GM19239 (cell line): ENCODE measurements around the gene MAS1L.
"Not testable (repeated sequence)": the region's sequence is repeated elsewhere in the genome, so short reads cannot be mapped to it uniquely, and the experiment has no call there.

Experiments used
- DNase-seq: peaks from one replicate; pipeline ENCODE4 v3.0.0; 2011; ENCODE audit warnings: low spot score; ENCODE audit not compliant: insufficient read length
- FAIRE-seq: peaks from 2 replicates; lab custom pipeline; 2011; peaks lifted over from hg19 to GRCh38; lab: Jason Lieb, UNC

MAS1L gene

GRCh38 chr6:29488874-29489273 lies 1.1 kb upstream of the MAS1L start:
- FAIRE-seq (no peak), DNase-seq (no peak)

DNA sequence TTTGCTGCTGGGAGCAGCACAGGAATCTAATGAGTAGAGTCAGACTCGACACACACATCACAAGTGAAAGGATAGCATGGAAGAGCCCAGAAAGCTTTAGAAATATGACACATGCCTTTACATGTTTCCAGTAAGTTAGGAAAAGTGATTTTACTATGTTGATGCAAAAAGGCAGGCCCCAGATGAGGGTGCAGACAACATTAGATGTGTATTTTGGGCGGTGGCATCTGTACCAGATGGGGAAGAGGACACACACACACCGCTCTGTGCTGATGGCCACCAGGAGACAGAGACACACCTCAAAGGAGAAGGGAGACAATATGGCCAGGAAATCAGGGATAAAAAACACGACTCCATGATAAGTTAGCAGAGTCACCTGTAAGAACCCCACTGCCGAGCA lies 625 bp downstream of the MAS1L start:
- no peak for DNase-seq
- no peak for FAIRE-seq

DNA sequence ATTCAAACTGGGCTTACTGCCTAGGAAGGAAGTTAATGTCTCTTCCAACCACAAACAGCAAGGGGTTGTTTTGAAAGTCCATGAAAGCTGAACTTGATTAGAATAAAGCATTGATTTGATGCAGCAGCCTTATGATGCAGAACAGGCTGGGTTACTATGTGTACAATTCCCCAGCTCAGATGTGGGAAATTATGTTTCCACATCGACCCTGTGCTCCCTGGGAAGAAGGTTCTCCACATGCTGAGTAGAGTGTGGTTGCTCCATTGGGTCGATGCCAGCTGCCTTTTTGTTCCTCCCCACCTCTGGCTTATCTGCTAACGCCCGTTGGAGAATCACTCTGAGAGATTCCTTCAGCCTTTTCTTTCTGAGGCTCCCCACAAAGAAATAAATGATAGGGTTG lies 1.2 kb downstream of the MAS1L start:
- DNase-seq: no peak
- no peak for FAIRE-seq

- DNase-seq (no peak), FAIRE-seq (no peak)
Observed at GRCh38 chr6:29483735-29484134, 4.0 kb downstream of the MAS1L start.

GRCh38 chr6:29483186-29483585 lies 4.6 kb downstream of the MAS1L start:
- DNase-seq (no peak), FAIRE-seq (no peak)

GRCh38 chr6:29479560-29479959 lies 8.2 kb downstream of the MAS1L start:
- no peak for FAIRE-seq
- no peak for DNase-seq

DNA sequence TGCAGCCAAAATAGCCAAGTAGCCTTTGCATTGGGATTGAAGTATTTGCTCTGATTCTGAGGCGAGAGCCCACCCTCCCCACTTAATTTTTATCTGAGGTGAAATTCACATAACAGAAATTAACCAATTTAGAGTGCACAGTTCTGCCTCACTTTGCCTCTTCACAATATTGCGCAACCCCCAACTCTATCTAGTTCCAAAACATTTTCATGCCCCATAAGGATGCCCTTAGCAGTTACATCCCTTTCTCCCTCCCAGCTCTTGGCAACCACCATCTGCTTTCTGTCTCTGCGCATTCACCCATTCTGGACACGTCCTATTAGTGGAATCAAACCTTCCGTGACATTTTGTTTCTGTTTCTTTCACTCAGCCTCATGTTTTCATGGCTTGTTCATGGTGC lies 9.0 kb downstream of the MAS1L start:
- FAIRE-seq: no peak
- DNase-seq: no peak

- DNase-seq: no peak
Observed at GRCh38 chr6:29477923-29478450, 9.8 kb downstream of the MAS1L start.

DNA sequence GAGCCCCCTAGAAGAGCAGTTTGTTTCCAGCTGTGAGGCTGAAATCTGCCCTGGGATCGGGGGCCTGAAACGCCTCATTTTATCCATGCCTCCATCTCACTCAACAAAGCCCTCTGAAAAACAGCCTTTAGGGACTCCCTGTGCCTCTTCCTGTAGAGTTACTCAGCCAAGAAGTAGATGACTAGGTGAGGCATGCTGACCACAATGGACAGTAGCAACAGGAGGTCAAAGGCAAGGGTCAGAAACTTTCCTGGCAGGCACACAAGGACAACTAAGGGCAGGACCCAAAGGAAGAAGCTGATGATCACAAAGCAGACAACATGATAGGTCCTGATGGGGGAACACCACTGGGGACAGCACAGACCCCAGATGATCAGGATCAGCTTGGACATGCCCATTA lies 12.8 kb downstream of the MAS1L start:
- no peak for FAIRE-seq
- DNase-seq: no peak

More at GRCh38 chr6:29477923-29478450, 9.8 kb downstream of the MAS1L start:
- no peak for FAIRE-seq

GRCh38 chr6:29466241-29466640 lies 21.5 kb downstream of the MAS1L start:
- DNase-seq (no peak), FAIRE-seq (no peak)

- FAIRE-seq: no peak
Observed at GRCh38 chr6:29465801-29466200, 22.0 kb downstream of the MAS1L start.

GRCh38 chr6:29465279-29465678 lies 22.5 kb downstream of the MAS1L start:
- DNase-seq: no peak
- FAIRE-seq: no peak

More at GRCh38 chr6:29465801-29466200, 22.0 kb downstream of the MAS1L start:
- no peak for DNase-seq

- DNase-seq (no peak), FAIRE-seq (no peak)
Observed at GRCh38 chr6:29462022-29462421, 25.7 kb downstream of the MAS1L start.

GRCh38 chr6:29461021-29461814 lies 26.5 kb downstream of the MAS1L start:
- no peak for DNase-seq
- no peak for FAIRE-seq

- DNase-seq: no peak
- FAIRE-seq: no peak
Observed at GRCh38 chr6:29456971-29457370, 30.8 kb downstream of the MAS1L start, which contains the start of the genes OR11A1 and OR2H1. Gene OR11A1 (minus strand): TSS chr6:29457071. CDS start chr6:29427641, 29,430 bp downstream. Gene OR2H1 (plus strand): TSS chr6:29457155. CDS start chr6:29461770, 4,615 bp downstream.

- DNase-seq (no peak), FAIRE-seq (no peak)
Observed at GRCh38 chr6:29451471-29452193, 36.1 kb downstream of the MAS1L start.

DNA sequence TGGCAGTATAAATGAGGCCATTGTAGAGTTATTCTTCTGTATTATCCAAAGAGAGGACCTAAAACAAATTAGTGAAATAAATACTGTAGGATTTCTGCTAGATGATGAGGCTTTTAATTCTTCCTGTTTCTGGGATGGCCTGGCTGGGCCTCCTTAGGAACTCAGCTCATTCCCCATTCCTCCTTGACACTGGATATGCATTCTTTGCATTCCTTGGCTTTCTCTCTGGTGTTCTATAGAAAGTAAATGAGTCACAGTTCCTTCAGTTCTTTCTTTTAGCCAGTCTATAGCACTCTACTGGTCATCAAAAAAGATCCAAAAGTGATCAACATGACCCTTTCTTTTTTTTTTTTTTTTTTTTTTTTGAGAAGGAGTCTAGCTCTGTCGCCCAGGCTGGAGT lies 40.1 kb downstream of the MAS1L start:
- DNase-seq: no peak
- no peak for FAIRE-seq

DNA sequence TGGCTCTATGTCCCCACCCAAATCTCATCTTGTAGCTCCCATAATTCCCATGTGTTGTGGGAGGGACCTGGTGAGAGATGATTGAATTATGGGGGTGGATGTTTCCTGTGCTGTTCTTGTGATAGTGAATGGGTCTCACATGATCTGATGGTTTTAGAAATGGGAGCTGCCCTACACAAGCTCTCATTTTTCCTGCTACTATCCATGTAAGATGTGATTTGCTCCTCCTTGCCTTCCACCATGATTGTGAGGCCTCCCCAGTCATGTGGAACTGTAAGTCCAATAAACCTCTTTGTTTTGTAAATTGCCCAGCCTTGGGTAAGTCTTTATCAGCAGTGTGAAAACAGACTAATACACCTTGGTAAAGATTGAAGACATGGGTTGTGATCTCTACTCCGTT lies 43.7 kb downstream of the MAS1L start:
- not testable (repeated sequence) for FAIRE-seq, DNase-seq

- FAIRE-seq (no peak), DNase-seq (no peak)
Observed at GRCh38 chr6:29442719-29443118, 45.0 kb downstream of the MAS1L start.

GRCh38 chr6:29439006-29439405 lies 48.8 kb downstream of the MAS1L start, which contains the start of gene OR10C1:
Gene OR10C1 (plus strand): TSS chr6:29439306. CDS start chr6:29440016, 710 bp downstream.
- DNase-seq (no peak), FAIRE-seq (no peak)

- not testable (repeated sequence) for FAIRE-seq, DNase-seq
Observed at GRCh38 chr6:29436730-29437129, 51.0 kb downstream of the MAS1L start.
